WI38 (cell line): ENCODE results near the gene MCMBP.
A peak's percentile ranks its signal among the peaks of the same experiment; 100 is the strongest.

Experiments
- H3K4me3 ChIP-seq: 2 replicates; pipeline ENCODE4 v1.5.1; 2011; ENCODE audit warnings: low read depth, mild to moderate bottlenecking, control low read depth, low read length
- CTCF ChIP-seq: IDR thresholded peaks from 2 replicates; pipeline ENCODE4 v1.5.1; 2012; ENCODE audit warnings: low read depth, mild to moderate bottlenecking, control low read depth, low read length

Gene MCMBP

GRCh38 chr10:119867317-119867716 is 5.3 kb downstream of the MCMBP start:
- H3K4me3 ChIP-seq: no peak overlapping the region
- TF ChIP-seq CTCF: no peak

- no peak overlapping the region for H3K4me3 ChIP-seq
- no peak for TF ChIP-seq CTCF
Measured at GRCh38 chr10:119865699-119866240, 6.9 kb downstream of the MCMBP start.

- TF ChIP-seq CTCF: no peak
Measured at GRCh38 chr10:119863951-119864565, 8.6 kb downstream of the MCMBP start.

GRCh38 chr10:119862524-119862923 is 10.1 kb downstream of the MCMBP start:
- TF ChIP-seq CTCF: no peak
- H3K4me3 ChIP-seq: no peak overlapping the region

More at GRCh38 chr10:119863951-119864565, 8.6 kb downstream of the MCMBP start:
- H3K4me3 ChIP-seq: no peak overlapping the region

- H3K4me3 ChIP-seq: no peak overlapping the region
- TF ChIP-seq CTCF: no peak
Measured at GRCh38 chr10:119860866-119861607, 11.6 kb downstream of the MCMBP start.

- peak; percentile 18; the same call in 1 of the 2 replicates for TF ChIP-seq CTCF
- no peak overlapping the region for H3K4me3 ChIP-seq
Measured at GRCh38 chr10:119859420-119860258, 13.0 kb downstream of the MCMBP start.
